ENCODE data around the gene COX17.

DNA sequence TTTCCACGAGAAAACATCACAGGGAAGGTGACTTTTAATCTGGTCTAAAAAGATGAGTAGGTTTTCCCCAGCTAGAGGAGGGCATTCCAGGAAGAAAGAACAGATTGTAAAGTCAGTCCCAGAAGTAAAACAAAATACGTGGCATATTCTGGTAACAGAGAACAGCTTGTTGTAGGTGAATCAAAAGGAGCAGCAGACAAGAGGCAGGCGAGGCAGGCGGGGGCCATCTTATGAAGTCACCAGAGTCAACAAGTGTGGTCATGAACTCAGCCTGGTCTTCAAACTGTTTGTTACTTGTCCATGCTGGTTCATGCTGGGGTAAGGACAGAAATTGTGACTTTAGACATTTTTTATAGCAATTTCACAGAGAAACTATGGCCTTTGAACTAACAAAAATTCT is 12.8 kb downstream of the COX17 start:
- TF ChIP-seq EP300 (IDR thresholded peaks at IDR 0.05) (no peak), POLR2A (IDR thresholded peaks at IDR 0.05) (no peak)
- TF ChIP-seq, protein P1, sequence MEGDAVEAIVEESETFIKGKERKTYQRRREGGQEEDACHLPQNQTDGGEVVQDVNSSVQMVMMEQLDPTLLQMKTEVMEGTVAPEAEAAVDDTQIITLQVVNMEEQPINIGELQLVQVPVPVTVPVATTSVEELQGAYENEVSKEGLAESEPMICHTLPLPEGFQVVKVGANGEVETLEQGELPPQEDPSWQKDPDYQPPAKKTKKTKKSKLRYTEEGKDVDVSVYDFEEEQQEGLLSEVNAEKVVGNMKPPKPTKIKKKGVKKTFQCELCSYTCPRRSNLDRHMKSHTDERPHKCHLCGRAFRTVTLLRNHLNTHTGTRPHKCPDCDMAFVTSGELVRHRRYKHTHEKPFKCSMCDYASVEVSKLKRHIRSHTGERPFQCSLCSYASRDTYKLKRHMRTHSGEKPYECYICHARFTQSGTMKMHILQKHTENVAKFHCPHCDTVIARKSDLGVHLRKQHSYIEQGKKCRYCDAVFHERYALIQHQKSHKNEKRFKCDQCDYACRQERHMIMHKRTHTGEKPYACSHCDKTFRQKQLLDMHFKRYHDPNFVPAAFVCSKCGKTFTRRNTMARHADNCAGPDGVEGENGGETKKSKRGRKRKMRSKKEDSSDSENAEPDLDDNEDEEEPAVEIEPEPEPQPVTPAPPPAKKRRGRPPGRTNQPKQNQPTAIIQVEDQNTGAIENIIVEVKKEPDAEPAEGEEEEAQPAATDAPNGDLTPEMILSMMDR (IDR thresholded peaks at IDR 0.05) = no peak
